Frontal cortex (tissue), 4 donors: ENCODE measurements around the gene RALGAPA2. TPM values are rescaled to one million over a fixed set of nuclear protein-coding genes. Genes with fewer than 3 reads are reported as not detected.

Experiments used
- DNase-seq, 2 donors: peaks; one replicate each; pipeline ENCODE4 v3.0.0; 2012; ENCODE audit warnings: low spot score in 2 of 2
- FAIRE-seq: peaks from 2 replicates; lab custom pipeline; 2012; peaks lifted over from hg19 to GRCh38; lab: Jason Lieb, UNC
- total RNA-seq: library from RNA; depleted of rRNA; stranded (reverse); fragments of >200 nt; gene quantifications from one replicate; pipeline ENCODE4 v1.2.3, GENCODE V29; 2014
- donor health status: control.
- donor health status: control.
- donor health status: control.

Gene RALGAPA2
- total RNA-seq, 1 donor from 2014 or later = 45.7 TPM

DNA sequence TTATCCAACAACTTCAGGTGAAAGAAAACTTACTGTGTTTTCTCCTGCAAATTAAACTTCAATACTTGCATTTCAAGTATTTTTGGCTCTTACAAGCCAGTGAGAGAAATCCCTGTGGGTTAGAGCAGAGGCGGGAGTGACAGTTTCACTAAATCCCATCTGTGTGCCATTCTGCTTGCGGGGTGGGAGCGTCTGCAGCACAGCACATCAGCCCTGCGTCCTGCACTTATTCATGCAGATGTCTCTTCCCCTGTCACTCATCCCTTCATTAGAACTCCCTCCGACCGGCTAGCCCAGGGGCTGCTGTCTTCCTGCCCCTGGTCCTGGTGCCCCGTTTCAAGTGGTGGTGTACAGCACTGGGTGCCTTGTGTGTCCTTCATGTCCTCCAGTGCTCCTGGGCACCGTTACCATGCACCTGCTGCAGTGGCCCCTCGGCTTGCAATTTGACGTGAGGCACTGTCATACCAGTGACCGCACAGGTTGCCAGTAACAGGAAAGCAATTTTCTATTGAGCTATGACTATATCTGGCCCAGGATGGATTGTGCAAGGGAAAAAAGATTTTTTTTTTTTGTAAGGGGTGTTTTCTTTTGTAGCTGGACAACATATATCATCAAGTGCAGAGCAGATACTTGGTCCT lies 285.1 kb downstream of the RALGAPA2 start:
- FAIRE-seq = no peak
- no peak for DNase-seq

DNA sequence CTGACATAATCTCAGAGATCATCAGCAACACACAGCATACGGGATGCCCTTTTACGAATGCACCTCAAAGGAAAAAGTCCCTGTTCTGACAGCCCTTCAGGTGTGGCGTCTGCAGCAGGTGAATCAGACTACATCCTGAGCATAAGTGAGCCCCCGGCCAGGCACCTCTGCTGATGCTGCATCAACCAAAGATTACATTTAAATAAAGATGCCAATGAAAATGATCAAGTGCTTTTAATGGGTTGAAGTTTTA lies 285.9 kb downstream of the RALGAPA2 start:
- DNase-seq = no peak
- no peak for FAIRE-seq

DNA sequence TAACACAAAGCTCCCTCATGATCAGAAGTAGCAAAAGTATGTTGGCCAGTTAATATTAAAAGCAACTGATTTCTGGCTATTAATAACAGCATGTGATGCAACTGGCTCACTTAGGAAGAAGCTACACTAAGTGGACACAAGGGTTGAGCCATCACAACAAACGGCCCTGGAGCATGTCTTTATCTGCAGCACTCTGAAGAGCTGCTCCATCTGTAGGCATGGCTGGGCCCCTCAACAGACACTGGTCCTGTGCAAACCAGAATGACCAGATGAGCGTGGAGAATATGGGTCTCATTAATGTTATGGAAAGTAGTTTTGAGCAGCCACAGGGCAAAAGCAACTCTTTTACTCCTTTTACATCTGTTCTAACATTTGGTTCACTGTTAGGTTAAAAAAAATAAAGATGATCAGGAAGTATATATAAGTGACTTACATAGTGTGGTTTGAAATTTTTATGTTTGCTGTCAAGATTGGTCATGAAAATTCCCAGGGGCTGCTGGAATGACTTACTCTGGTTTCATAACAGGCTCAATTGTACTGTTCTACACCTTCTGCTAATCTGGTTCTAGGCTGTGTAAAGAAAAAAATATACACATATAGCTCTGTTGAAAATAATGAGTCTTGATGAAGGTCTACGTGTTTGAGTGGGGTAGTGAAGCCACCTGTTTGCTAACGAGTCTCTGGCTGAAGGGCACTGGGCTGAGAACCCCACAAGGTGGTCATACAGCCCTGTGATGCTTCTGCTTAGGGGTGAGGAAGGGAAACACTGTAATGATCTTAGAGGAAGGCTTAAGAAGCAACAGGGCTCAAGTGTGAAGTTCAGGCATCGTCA lies 286.4 kb downstream of the RALGAPA2 start:
- DNase-seq (no peak), FAIRE-seq (no peak)

DNA sequence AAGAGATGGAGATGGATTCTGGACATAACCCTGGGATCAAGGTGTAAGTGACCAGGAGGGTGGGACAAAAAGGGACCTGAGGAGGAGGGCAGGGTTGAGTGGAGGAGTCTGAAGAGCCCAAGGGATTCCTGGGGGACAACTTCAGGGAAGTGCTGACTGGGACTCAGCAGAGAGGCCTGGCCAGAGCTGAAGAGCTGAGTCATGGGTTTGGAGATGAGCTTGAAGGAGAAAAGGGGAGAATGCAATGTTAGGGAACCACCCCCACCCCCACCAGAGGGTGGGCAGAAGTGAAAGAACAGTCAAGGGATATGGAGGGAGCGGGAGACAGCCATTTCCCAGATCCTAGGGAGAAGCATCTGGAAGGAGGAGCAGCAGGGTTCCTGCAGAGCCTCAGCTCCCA lies 289.3 kb downstream of the RALGAPA2 start:
- DNase-seq (no peak), FAIRE-seq (no peak)

DNA sequence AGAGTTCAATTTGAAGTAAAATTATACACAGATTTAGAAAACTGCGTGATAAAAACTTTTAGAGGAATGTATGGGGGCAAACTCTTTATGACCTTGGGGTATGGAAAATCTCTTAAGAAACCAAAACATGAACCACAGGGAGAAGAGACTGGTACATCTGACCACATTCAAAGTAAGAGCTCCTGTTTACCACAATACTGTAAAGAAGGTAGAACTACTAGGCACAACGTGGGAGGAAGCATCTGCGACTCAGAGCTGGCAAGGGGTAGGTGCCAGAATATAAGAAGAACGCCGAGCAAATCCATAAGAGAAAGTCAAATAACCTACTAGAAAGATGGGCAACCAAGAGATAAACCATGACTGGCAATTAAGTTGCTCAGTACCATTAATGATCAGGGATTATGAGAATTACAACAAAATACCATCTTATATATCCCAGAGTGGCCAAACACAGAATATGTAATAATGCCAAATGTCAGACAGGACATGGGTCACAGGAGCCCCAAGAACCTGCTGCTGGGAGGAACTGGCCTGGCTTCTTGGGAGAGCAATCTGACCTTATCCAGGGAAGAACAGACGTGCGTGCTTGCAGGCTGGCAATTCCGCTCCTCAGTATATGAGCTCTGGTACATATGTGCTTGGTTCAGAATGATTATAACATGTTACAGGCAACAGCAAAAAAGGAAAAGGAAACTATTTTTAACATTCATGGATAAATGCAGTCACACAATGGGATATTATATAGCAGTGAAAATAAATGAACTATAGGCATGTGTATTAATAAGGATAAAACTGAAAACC lies 294.4 kb downstream of the RALGAPA2 start:
- DNase-seq = no peak
- no peak for FAIRE-seq

DNA sequence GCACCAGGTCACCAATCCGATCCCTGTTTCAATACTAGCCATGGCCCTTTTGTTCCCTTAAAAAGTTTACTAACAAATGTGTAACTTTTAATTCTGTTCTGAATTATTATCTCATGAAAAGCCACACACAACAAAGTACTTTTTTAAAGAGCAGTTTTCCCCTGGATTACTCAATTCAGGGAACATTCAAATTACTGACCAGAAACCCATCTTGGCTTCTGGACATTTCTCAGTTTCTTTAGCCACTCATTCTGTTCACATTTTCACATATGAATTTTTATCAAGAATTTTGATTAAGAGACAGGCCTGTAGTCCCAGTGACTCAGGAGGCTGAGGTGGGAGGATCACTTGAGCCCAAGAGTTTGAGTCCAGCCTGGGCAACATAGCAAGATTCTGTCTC lies 297.1 kb downstream of the RALGAPA2 start:
- DNase-seq (no peak), FAIRE-seq (no peak)

DNA sequence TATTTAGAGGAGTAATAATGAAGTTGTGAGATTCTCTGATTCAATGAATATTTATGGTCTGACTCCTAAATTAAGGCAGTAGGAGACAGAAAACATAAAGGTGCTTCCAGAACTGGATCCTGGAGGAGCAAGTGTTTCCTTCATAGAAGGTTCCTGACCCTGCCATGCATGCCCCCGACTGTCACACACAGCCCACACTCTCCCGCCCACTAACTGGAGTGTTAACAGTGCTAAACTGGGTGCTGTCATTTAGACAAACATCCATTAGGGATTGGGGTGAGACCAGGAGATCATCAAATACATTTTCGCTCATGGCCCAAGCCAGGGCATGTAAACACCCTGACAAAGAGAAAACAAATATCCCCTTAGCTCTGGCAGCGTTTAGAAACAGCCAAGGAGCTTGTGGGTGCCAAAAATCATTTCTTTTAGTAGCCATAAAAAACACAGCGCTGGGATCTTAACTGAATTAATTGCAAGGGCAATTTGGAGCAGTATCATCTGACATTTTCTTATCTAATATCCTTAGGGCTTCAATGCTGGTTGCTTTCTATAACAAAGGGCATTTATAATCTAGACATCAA lies 297.7 kb downstream of the RALGAPA2 start:
- DNase-seq (no peak), FAIRE-seq (no peak)

DNA sequence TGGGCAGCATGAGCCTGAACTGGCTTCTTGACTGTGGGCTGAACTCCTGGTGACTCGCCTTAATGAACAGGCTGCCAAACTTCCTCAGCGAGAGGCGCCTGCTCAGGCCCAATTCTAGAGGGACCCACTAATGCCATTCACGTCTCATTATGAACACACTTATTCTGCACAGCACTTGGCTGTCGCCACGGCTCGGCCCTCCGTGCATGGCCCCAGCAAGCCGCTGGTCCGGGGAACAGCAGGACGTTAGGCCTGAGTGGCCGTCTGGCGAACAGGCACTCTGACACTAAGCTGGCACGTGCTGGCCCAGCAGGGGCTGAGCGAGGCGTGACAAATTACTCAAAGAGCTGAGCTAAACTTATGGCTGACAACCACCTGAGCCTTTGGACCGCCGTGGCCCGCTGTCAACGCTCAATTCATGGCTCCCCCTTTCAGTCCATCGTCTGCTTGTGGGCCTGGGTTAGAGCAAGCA lies 298.6 kb downstream of the RALGAPA2 start:
- DNase-seq (no peak), FAIRE-seq (no peak)

DNA sequence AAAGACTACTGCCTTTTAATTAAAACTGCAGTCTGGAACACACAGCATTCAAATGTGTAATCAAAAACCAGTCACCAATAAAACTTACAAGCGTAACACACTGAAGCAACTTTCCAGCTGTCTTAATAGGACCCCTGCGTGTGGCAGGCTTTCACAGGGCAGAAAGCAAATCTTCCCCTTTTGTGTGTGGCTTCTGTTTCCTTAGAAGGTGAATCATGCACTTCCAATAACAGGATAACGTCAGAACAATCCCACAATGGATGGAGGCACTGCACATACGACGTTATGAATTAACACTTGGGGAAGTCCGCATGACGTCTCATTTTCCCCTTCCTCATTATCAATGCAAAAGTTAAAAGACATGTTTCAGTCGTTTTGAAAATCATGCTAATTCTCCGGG lies 299.7 kb downstream of the RALGAPA2 start:
- no peak for FAIRE-seq
- DNase-seq = no peak

DNA sequence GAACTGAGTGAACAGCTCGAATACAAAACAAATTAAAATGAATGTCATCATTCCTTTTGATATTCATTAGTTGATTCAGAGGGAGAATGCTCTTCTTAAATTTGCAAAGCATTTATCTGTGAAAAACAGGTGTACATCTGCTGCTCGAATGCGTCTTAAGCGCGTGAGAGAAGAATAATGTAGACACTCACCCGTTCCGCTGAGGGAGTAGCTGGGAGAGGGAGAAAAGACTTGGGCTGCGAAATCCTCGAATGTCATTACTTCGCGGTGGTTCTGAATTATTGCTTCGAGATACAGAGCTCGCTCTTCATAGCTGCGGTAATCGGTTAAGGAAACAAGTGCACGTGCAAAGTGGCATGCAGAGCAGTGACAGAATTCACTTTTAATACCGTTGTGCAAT lies 300.6 kb downstream of the RALGAPA2 start:
- DNase-seq = no peak
- no peak for FAIRE-seq

DNA sequence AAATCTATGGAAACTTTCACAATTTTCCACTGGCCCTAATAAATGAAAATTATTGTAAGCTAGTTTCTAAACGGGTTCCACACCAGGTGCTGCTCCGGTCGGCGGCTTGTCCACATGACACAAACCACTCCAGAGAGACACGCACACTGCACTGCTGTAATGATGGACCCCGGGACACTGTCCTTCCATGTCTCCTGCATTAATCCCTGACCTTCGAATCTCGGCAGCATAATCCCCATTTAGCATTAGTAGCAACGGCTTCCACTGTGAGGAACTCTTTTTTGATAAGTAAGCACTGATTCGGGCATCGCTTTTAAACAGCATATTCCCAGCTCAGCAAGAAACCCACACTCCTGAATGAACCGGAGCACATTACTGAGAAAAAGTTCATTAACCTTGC lies 301.0 kb downstream of the RALGAPA2 start:
- FAIRE-seq (no peak), DNase-seq (no peak)

DNA sequence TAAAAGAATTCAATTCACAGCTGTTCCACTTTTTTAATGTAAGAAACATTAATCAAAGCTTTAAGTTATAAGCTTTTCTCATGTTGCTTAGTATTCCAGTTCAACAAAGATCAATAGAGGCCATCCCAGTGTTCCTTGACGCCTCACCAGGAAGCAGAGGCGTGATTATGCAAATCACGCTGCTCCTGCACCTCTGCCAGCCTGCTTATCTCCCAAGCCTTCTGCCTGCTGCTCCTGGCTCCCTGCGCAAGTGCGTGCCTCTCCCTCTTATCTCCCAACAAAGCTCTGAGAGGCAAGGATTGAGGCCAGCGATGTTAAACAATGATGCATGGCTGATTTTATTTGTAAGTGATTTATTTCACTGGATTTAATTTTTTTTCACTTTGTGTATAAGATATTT lies 301.8 kb downstream of the RALGAPA2 start:
- no peak for FAIRE-seq
- DNase-seq = no peak

DNA sequence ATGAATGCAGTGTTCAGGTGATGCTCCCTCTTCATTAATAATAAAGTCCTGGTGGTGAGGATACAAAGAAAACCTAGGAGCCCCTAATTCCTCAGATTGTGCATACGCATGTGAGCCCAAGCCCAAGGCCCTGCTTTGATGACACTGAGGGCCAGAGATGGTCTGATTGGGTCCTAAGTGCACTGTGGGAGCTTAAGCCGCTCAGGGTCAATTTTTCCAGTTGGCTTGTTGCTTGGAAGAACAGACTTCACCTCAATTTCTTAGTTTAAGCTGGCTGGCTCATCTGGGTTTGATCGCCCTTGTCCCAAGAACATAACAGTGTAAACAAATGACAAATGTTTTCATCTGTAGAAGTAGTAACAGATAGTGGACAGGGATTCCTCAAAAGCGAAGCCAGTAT lies 303.1 kb downstream of the RALGAPA2 start:
- FAIRE-seq (no peak), DNase-seq (no peak)

DNA sequence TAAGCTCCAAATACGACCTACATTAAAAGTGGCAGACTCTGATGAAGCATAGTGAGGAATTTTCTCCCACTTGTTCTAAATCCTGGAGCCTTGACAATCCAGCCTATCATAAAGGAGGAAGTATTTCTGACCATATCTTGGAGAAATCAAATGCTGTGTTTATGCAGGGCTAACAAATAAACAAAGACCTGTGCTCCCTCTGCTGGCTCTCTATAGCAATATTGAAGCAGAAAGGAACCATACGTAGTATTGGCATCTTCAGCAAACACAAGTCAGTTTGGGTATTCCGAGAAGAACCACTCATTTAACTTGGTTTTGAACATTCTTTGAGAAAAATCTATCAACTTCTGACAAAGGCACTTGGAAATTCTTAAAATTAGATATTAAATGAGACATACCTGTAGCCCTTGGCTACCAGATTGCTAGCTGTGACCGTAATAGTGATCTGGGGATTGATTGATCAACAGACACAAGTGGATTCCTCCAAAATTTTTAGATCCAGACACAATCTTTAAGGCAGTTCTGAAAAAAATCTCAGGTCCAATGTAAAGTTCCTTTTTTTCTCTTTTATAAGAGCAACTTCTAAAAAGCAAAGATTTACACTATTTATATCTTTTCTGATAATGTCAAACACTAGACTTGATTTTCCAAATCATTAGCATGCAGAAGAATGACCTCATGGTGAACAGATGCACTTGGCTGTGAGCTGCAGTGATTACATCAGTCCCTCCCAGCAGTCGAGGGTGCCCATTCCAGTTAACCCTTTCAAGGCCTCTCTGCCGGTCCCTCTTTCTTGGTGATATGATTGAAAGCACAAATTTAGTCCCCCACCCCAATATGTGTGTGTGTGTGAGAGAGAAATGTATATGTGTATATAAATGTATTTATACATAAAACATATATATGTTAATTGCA lies 304.3 kb downstream of the RALGAPA2 start:
- peak in 1 of 2 donors; percentile 47 for DNase-seq
- no peak for FAIRE-seq

DNA sequence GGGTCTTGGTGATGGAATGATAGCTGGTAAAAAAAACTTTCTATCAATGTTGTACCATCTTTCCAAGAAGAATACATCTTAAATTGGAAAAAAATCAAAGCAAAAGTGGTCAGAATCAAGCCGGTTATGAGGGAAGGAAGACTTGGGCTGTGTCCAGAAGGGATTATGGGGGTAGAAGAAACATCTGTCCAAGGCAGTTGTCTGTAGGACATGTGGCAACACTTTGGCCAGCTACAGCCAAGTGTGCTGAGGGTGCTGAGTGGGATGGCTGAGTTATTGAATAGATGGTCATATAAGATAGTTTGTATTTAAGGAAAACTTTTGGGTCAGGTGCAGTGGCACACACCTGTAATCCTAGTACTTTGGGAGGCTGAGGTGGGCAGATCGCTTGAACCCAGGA lies 306.1 kb downstream of the RALGAPA2 start:
- DNase-seq (no peak), FAIRE-seq (no peak)

DNA sequence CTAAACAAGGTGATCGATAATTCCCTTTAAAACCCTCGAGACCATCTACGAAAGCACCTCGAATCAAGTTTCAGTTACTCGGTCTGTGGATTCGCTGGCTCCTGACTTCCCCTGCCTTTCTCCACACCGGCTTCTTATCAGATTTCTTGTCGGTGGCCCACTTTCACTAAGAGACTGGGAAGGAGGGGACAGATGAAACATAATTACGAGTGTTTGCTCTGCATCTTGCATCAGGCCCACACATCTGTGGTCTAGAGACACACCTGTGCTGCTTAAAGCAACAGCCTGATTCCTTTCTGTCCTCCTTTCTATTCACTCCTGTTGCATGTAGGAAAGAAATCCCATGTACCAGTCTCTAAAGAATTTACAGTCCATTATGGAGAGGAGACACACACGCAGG lies 306.8 kb downstream of the RALGAPA2 start:
- no peak for FAIRE-seq
- no peak for DNase-seq

DNA sequence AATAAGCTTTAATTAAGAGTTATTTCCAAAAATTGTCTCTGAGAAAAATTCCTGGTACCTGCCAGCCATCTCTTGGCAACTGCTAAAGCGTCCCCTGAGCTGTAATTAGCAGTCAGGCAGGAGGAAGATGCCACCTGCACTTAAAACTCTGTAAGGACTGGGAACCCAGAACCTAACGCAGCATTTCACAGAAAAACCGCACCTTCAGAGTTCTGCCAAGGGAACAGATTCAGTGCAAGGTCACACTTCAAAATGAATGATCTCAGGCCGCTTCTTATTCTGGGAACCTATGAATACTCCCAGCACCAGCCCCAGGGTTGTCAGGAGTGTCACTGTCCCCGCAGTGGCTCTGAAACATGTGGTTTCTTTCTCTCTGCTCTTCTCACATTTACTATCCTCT lies 307.8 kb downstream of the RALGAPA2 start:
- no peak for FAIRE-seq
- DNase-seq = no peak

DNA sequence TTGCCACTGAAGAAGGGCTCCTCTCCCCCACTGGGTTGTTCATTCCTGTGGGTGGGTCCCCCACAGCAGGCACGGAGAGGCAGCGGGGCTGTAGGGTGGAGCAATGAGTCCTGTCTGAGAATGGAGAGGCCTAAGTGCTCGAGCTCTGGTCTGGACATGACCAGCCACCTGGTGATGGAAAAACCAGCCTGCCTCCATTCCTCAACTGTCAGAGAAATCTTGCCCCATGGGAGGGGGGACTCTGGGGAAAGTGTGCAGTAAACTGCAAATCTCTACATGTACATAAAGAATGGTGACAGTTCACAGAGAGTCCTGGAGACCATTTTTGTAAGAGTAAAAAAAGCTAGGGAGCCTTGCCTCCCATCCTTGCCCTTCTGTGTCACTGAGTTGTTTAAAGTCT lies 310.5 kb downstream of the RALGAPA2 start:
- FAIRE-seq (no peak), DNase-seq (no peak)
